HepG2 (cell line): ENCODE results near the gene HSPA14. TPM values are rescaled to one million over a fixed set of nuclear protein-coding genes. Genes with fewer than 3 reads are reported as not detected.
A peak's percentile ranks its signal among the peaks of the same experiment; 100 is the strongest.

ENCODE experiments used
- ATF2 ChIP-seq: sonication (generic); formaldehyde crosslinking; IDR thresholded peaks from 2 replicates; pipeline ENCODE4 v1.4.0; 2020; ENCODE audit warnings: missing genetic modification reagents
- FOXA1 ChIP-seq, 2 experiments: fragments of 450-650 bp in 1 of 2; sonication (generic) in 1 of 2; formaldehyde crosslinking in 1 of 2; IDR thresholded peaks; 2 replicates each; pipeline versions ENCODE4 v1.4.0 to v1.6.1; 2016 to 2020; ENCODE audit warnings: missing genetic modification reagents in 1 of 2
- GPN1 ChIP-seq: sonication (generic); formaldehyde crosslinking; IDR thresholded peaks from 2 replicates; pipeline ENCODE4 v1.5.1; 2020; ENCODE audit warnings: missing genetic modification reagents, borderline replicate concordance
- GTF2F1 ChIP-seq: fragments of 150-350 bp; IDR thresholded peaks from 2 replicates; pipeline ENCODE4 v1.6.1; 2014; ENCODE audit warnings: low read length
- JARID2 ChIP-seq: sonication (generic); formaldehyde crosslinking; IDR thresholded peaks from 2 replicates; pipeline ENCODE4 v1.8.1; 2023; ENCODE audit warnings: missing genetic modification reagents, inconsistent platforms; ENCODE audit not compliant: insufficient replicate concordance
- MED13 ChIP-seq: sonication (generic); formaldehyde crosslinking; IDR thresholded peaks from 2 replicates; pipeline ENCODE4 v1.5.0; 2020; ENCODE audit warnings: missing genetic modification reagents
- MXD3 ChIP-seq: IDR thresholded peaks from 2 replicates; pipeline ENCODE4 v1.6.1; 2016; ENCODE audit warnings: mild to moderate bottlenecking, missing biosample characterization, missing genetic modification reagents
- NR1H2 ChIP-seq: sonication (generic); formaldehyde crosslinking; IDR thresholded peaks from 2 replicates; pipeline ENCODE4 v1.8.1; 2022; ENCODE audit warnings: low read depth, missing genetic modification reagents, borderline replicate concordance
- POGK ChIP-seq: sonication (generic); formaldehyde crosslinking; conservative IDR thresholded peaks from 2 replicates; pipeline ENCODE4 v1.8.0; 2022; ENCODE audit warnings: mild to moderate bottlenecking, moderate library complexity, missing genetic modification reagents
- RCOR2 ChIP-seq: IDR thresholded peaks from 2 replicates; pipeline ENCODE4 v1.6.1; 2016; ENCODE audit warnings: missing biosample characterization, missing genetic modification reagents
- RFX1 ChIP-seq: fragments of 450-650 bp; IDR thresholded peaks from 2 replicates; pipeline ENCODE4 v1.6.1; 2017
- ZFP1 ChIP-seq: IDR thresholded peaks from 2 replicates; pipeline ENCODE4 v1.6.1; 2016
- ZFP36L2 ChIP-seq: sonication (generic); formaldehyde crosslinking; IDR thresholded peaks from 2 replicates; pipeline ENCODE4 v1.4.0; 2020; ENCODE audit warnings: missing genetic modification reagents
- ZFP91 ChIP-seq: sonication (generic); formaldehyde crosslinking; IDR thresholded peaks from 2 replicates; pipeline ENCODE4 v1.9.0; 2022; ENCODE audit warnings: missing genetic modification reagents, mild to moderate bottlenecking, borderline replicate concordance
- ZIK1 ChIP-seq: sonication (generic); formaldehyde crosslinking; IDR thresholded peaks from 2 replicates; pipeline ENCODE4 v1.5.0; 2020; ENCODE audit warnings: mild to moderate bottlenecking, low read depth, missing genetic modification reagents, borderline replicate concordance
- ZKSCAN5 ChIP-seq: sonication (generic); formaldehyde crosslinking; IDR thresholded peaks from 2 replicates; pipeline ENCODE4 v1.5.1; 2020; ENCODE audit warnings: mild to moderate bottlenecking, missing genetic modification reagents
- ZNF510 ChIP-seq: sonication (generic); formaldehyde crosslinking; IDR thresholded peaks from 2 replicates; pipeline ENCODE4 v1.4.0; 2020; ENCODE audit warnings: low read depth, mild to moderate bottlenecking, missing genetic modification reagents
- ZNF513 ChIP-seq: sonication (generic); formaldehyde crosslinking; conservative IDR thresholded peaks from 2 replicates; pipeline ENCODE4 v1.5.0; 2020; ENCODE audit warnings: missing genetic modification reagents
- ZNF644 ChIP-seq: IDR thresholded peaks from 2 replicates; pipeline ENCODE4 v1.6.1; 2016; ENCODE audit warnings: low read depth
- ZNF773 ChIP-seq: sonication (generic); formaldehyde crosslinking; IDR thresholded peaks from 2 replicates; pipeline ENCODE4 v1.4.0; 2020; ENCODE audit warnings: missing genetic modification reagents, borderline replicate concordance
- polyA plus RNA-seq, 8 experiments: library from polyadenylated mRNA; depleted of rRNA in 3 of 8; stranded (reverse) in 7 of 8; unstranded in 1 of 8; fragments of >200 nt; fragmentation: Illumina TruSeq in 4 of 8; extraction: Trizol in 4 of 8; gene quantifications; 2 replicates each; pipeline versions ENCODE4 v1.2.1 to v1.2.3, GENCODE V29; 2011 to 2016; ENCODE audit warnings: low read depth in 4 of 8, missing spikeins in 1 of 8, mixed read lengths in 1 of 8; ENCODE audit not compliant: insufficient read depth in 1 of 8
- total RNA-seq, 5 experiments: library from RNA; depleted of rRNA; stranded (reverse); fragments of >200 nt; fragmentation: Illumina TruSeq; extraction: Trizol; gene quantifications; 2 replicates each; pipeline ENCODE4 v1.2.3, GENCODE V29; 2016; ENCODE audit warnings: low read depth in 1 of 5
- TF ChIP-seq, protein P1 (sequence below): sonication (generic); formaldehyde crosslinking; IDR thresholded peaks from 2 replicates; pipeline ENCODE4 v1.5.1; 2020; ENCODE audit warnings: mild to moderate bottlenecking, missing genetic modification reagents, moderate library complexity

Gene HSPA14
- total and polyA plus RNA-seq, 2 of the 13 experiments (the other 11 are each of a cell fraction or from before 2014, with no cell fraction given): 10.7 to 29.8 TPM

DNA sequence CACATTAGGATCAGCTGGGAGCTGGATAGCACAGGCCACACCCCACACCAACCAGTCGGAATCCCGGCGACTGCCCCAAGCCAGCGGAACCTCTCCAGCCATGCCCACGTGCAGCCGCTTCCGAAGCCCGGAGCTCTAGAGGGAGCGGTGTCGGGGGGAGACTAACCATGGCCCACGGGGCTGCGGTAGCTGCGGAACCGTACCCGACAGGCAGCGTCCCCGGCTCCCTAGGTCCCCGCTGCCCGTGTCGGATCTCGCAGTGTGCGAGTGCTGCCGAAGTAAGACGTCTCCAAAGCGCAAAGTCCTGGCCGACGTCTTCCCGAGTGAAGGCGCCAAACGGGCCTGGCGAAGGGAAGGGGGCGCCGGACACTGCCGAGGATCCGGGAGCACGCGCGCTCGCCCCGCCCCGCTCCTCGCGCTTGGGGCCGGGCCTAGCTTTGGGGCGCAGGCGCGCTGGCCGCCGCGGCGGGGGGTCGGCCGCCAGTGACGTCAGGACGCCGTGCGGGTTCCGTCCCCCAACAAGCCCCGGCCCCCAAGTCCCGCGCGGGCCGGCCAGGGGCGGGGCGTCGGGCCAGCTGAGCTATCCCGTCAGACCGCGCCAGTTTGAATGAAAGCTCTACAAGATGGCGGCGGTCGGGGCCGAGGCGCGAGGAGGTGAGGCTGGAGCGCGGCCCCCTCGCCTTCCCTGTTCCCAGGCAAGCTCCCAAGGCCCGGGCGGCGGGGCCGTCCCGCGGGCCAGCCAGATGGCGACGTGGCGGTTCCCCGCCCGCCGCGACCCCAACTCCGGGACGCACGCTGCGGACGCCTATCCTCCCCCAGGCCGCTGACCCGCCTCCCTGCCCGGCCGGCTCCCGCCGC is 40.4 kb downstream of the HSPA14 start, which contains the start of gene SUV39H2 (continued):
- TF ChIP-seq RCOR2 (CRISPR knock-in tag) (no peak), NR1H2 (CRISPR knock-in tag) (peak; percentile 62; the same call in 1 of the 2 replicates), ZFP91 (CRISPR knock-in tag) (peak; percentile 83; the same call in 1 of the 2 replicates), ZFP1 (0 out of 2 replicates have a peak, but pooled peaks have one; percentile 67), ZKSCAN5 (CRISPR knock-in tag) (no peak), GTF2F1 (no peak), ZNF510 (CRISPR knock-in tag) (peak; percentile 44; the same call in 1 of the 2 replicates), ZNF513 (CRISPR knock-in tag) (no peak), ZIK1 (peak; percentile 67; the same call in 1 of the 2 replicates), MED13 (CRISPR knock-in tag) (peak; percentile 53; the same call in 1 of the 2 replicates), ATF2 (CRISPR knock-in tag) (no peak; the same call in 1 of the 2 replicates), RFX1 (no peak), JARID2 (CRISPR knock-in tag) (no peak), MXD3 (peak; percentile 70), ZNF644 (CRISPR knock-in tag) (no peak), FOXA1 (IDR thresholded peaks at IDR 0.05) (no peak), FOXA1 (CRISPR knock-in tag; IDR thresholded peaks at IDR 0.05) (no peak), ZNF773 (peak; percentile 78; the same call in 1 of the 2 replicates), GPN1 (CRISPR knock-in tag) (no peak), ZFP36L2 (no peak), POGK (peak; percentile 90)
- TF ChIP-seq, protein P1, sequence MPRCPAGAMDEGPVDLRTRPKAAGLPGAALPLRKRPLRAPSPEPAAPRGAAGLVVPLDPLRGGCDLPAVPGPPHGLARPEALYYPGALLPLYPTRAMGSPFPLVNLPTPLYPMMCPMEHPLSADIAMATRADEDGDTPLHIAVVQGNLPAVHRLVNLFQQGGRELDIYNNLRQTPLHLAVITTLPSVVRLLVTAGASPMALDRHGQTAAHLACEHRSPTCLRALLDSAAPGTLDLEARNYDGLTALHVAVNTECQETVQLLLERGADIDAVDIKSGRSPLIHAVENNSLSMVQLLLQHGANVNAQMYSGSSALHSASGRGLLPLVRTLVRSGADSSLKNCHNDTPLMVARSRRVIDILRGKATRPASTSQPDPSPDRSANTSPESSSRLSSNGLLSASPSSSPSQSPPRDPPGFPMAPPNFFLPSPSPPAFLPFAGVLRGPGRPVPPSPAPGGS (CRISPR knock-in tag): peak; percentile 96
